ENCODE results near the gene TXNRD1. TPM values are rescaled to one million over a fixed set of nuclear protein-coding genes. Genes with fewer than 3 reads are reported as not detected.
"Not testable (repeated sequence)": the region's sequence is repeated elsewhere in the genome, so short reads cannot be mapped to it uniquely, and the experiment has no call there.

Gene TXNRD1
- total RNA-seq, 1 donor from 2014 or later, result 360 TPM

DNA sequence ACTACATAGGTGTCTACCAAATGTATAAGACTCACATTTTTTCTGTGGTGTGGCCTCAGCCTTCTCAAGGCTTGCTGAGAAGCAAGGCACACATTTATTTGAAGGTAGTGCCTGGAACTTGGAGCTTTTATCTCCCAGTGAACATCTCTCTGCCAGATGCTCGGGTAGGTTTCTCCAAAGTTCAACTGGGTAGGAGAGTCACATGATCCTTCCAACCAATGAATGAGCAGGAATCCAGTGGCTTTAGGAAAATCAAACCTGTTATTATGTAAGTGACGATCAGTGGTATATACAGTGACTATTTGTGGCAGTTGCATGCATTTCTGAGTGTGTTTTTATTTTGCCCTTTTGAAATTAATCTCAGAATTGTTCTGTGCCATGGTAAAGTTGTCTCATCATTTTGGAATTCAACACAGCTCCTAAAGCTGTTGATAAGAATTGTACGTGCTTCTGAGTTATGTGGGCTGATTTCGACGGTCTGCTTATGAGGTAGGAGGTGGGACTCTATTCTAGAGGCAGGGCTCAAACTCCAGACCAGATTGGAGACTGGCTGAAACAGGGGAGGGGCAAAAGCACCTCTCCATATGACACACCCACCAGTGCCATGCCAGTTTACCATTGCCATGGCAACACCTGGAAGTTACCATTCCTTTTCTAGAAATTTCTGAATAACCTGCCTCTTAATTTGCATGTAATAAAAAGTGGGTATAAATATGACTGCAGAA, 145.6 kb downstream of the TXNRD1 start:
- peak in 1 of 2 donors; percentile 38 for DNase-seq (ENCODE audit: low read depth in 2 of 2)

DNA sequence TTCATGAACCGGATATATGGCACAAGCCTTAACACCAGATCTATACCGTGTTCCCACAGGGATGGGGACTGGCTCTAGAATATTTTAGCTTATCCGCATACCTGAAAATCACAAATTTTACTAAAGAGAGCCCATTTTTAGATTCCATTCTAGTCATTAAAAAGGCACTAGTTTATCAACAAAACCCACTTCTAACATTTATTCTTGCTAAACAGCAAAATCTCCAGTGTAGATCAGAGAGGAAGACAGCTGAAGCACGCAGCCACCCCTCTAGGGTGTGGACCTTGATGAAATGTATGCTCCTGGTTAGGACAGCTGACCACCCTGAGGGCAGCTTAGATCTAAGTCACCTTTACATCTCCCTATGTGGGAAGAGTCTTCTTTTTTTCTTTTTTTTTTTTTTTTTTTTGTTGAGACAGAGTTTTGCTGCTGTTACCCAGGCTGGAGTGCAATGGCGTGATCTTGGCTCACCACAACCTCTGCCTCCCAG, 150.4 kb downstream of the TXNRD1 start:
- no peak for DNase-seq (ENCODE audit: low read depth in 2 of 2)

DNA sequence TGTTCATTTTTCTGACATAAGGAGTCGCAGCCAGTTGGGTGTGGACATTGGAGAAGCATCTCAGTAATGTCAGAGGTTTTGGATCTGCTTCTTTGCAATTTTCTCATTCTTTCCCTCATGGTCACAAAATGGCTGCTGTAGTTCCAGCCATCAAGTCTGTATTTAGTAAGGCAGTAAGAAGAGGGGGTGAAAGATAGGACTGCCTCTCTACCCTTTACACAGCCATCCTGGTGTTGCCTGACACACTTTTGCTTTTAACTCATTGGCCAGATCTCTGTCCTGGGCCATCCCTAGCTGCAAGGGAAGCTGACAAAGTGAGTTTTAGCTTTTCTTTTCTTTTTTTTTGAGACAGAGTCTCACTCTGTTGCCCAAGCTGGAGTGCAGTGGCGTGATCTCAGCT, 154.1 kb downstream of the TXNRD1 start:
- DNase-seq (ENCODE audit: low read depth in 2 of 2), result no peak

DNA sequence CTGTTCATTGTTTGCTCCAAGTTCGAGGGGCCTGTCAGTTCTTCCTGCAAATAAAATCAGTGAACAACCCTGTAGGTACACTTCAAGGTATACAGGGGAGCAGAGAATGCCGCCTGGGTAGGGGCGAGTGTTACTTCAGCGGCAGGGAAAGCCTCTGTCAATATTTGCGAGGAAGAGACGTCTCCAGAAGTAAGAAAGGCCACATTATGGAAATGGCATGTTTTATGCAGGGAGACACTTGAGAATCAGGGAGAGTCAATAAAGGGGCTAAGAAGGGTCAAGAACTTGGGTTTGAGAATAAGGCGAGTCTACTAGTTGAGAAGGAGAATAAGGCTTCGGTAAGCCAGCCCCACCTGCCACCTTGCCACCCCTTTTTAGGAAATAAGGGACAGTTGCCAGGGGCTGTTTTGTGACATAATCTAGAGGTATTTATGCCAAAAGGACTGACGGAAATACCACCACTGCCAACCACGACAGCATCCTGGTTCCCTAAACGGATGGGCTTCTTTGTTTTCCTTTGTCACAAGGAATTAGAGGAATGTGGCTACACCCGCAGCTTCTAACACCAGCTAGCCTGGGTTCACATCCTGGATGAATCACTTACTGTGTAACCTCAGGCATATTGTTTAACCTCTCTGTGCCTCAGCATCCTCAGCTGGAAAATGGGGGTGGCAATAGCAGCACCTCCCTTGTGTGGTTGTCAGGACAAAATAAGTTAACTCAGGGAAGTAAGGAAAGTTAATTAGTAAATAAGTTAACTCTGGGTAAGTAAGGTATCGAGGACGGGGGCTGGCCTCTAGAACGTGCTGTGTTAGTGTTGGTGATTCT, 155.7 kb downstream of the TXNRD1 start:
- peak; percentile 74 to 79 for DNase-seq (ENCODE audit: low read depth in 2 of 2)

DNA sequence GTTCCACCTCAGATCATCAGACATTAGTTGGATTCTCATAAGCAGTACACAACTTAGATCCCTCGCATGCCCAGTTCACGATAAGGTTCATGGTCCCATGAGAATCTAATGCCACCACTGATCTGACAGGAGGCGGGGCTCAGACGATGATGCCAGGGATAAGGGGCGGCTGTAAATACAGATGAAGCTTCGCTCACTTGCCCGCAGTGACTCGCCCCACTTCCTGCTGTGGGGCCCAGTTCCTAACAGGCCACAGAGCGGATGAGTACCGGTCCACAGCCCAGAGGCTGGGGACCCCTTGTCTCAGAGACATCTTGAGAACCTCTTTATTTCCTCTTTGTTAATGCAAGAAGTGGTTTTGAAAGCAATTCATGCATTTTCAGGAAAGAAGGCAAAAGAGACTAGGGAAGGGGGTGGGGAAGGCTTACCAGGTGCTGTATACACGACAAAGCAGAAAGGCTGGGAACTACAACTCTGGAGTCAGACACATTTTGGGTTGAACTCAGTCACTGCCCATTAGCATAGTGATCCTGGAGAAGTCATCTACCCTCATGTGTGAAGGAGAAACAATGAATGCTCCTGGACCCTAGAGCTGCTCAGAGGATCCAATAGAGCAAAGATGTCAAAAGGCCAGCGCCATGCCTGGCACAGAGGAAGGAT, 156.6 kb downstream of the TXNRD1 start:
- peak in 1 of 2 donors; percentile 36 for DNase-seq (ENCODE audit: low read depth in 2 of 2)

DNA sequence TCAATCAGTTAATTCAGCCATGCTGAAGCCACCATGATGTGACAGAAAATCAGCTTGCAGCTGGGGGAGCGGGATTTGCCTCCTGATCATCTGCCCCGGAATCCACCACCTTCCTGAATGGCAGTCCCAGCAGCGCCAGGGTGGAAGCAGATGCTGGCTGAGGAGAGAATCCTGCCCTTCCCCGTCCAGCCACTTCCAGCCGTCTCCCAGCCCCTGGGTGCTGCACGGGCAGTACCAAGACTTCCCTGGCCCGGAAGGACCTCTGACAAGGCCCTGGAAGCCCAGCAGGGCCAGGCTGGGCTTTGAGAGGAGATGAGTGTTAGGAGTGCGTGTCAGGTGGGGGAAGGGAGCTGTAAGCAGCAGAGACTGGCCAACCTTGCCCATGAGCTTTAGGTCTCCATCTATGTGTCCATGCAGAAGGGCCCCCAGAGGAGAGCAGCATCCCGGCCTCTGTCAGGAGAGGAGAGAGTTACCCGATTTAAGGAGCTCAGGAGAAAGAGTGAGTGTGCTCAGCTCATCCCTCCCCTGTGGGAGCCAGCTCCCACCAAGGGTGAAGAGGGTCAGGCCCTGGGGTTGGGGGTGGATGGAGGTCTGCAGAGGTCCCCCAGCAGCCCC, 157.2 kb downstream of the TXNRD1 start:
- DNase-seq (ENCODE audit: low read depth in 2 of 2), result no peak

DNA sequence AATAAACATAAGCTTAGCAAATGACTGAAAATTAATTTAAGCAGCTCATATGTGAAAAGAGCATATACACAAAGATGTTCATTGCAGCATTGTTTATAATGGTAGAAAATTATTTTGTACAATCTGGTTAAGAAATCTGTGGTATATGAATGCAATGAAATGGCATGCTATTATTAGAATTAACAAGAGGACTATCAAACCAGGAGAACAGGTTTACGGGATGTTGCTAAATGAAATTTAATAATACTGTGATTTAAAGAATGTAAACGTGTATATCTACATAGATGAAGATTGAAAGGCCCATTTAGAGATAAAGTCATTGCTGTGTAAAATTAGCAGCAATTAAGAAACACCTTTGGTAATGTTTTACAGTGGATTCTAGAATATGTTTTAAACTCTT, 158.5 kb downstream of the TXNRD1 start:
- no peak for DNase-seq (ENCODE audit: low read depth in 2 of 2)

DNA sequence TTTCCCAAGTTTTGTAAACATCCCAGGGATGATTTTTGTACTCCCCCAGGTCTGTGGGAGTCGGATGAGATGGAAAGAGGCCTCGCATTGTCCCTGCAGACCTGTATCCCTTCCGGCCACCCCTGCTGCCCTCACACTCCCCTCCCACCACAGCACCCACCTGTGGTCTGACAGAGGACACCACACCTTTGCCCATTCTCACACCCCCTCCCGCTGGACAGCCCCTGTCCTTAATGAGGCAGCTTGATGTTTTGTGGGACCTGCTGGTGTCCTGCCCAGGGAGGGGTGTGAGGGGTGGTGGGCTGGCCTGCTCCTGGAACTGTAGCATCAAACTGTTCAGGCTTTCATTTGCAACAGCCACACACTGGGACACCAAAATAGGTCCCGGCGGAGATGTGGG, 159.2 kb downstream of the TXNRD1 start:
- DNase-seq (ENCODE audit: low read depth in 2 of 2), result no peak

DNA sequence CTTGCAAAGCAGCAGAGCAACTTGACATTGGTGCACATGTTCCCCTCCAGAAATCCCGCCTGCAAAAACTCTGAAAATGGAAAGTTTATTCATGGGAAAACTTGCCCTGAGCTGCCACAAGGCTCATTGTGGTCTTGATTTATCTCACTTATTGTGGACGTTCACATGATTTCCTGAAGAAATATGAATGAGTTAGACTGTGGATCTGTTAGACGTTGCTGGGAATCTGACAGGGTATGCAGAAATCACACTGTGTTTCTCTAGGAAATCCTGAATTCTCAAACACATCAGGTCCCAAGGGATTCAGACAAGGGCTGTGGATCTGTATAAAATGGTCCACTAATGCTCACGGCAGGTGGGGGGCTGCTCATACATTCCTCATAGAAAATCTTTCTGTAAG, 160.2 kb downstream of the TXNRD1 start:
- peak in 1 of 2 donors; percentile 30 for DNase-seq (ENCODE audit: low read depth in 2 of 2)

DNA sequence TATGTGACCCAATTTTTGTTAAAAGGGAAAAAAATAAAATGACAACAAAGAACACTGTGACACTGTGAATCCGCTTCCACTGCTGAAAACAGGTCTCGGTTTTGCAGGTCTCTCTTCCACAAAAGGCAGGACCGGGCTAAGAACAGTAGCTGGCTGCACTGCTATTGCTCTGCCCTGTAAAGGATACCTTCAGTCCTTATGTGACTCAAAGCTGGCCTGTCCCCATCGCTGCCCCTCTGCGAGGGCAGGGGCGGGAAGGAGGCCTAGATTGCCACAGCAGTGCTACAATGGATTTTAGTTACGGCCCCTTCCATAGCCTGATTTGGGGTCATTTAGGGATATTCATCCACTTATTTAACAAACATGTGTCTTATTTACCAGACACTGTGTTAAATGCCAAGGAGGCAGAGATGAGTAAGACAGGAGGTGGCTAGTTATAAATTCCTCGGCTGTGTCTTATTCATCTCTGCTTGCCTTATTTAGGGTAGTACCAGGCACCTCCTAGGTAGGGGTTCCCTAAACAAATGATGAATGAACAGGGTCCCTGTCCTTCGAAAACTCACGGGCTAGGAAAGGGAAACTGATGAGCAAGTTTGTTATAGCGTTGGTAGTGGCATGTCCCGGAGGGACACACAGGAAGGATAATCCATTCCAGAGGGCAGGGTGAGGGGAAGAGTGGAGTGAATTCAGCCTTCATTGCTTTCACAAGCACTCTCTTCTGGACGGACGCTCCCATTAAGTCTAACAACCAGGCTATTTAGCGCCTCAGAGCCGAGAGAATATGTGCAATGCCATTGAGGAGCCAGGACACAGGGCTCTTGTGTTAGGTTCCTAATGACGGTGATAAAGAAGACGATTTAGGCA, 161.3 kb downstream of the TXNRD1 start:
- DNase-seq (ENCODE audit: low read depth in 2 of 2), result no peak

DNA sequence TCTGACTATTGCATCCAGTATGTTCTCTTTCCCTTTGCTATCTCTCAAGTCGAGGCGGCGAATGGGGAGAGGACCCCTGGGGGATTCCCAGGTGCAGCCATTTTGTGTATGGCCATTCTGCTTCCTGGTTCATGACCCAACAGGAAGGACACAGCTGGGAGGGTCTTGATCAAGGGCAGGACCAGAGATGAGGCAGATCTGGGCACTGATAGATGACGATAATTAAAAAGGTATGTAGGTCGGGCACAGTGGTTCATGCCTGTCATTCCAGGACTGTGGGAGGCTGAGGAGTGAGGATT, 161.9 kb downstream of the TXNRD1 start:
- no peak for DNase-seq (ENCODE audit: low read depth in 2 of 2)

DNA sequence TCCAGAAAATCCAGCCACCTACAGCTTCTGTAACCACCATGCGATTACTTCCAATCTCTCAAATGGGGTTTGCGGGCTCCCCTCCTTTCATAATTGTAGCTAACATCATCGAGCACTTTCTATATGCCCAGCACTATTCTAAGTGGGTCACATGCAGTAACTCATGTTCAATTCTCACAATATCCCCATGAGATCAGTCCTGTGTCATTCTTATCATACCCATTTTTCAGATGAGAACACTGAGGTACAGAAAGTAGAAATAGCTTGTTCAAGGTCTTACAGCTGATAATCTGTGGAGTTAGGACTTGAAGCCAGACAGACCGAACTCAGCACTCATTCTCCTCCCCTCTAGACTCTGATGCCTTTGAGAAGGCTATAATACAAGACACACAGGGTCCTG, 162.8 kb downstream of the TXNRD1 start:
- DNase-seq (ENCODE audit: low read depth in 2 of 2), result no peak

DNA sequence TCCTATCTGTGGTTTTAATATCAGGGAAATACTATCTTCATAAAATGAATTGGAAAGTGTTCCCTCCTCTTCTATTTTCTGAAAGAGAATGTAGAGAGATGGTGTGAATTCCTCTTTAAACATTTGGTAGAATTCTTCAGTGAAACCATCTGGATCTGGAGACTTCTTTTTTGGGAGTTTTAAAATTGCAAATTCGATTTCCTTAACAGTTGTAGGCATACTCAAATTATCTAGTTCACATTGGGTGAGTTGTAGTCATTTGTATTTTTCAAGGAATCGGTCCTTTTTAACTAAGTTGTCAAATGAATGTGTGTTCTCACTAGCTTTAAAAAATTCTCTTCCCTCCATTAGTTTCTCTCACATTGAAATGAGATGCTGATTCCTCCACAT, 165.8 kb downstream of the TXNRD1 start:
- DNase-seq (ENCODE audit: low read depth in 2 of 2), result no peak

DNA sequence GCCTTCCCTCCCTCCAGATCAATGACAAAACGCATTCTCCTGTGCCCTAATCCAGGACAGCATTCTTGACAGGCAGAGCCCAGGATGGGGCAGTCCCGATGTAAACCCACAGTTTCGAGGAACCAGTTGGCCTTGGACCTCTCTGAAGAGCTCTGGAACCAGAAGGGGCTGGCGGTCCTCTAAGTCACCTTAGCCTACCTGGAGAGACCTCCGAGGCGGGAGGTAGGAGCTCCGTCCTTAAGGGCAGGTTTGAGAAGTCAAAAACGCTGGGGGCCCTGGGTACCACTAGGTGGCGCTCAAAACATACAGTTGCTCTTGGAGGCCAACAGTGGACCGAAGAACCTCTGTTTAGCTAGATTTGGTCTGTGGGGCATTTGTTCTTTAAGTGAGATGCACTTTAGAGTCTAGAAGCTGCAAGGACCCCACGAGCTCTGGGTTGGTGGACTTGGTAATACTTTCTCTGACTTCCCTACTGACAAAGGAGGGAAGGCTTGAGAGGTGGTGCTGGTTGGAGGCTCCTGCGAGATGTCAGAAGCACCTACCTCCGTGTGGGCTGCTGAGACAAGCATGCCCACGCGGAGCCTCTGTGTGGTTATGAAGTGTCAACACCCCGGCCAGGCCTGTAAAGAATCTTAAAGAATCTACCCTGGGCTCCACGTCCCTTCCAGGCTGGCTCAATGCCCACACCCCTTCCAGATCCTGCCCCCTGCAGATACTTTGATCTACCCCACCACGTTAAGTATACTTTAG, 166.3 kb downstream of the TXNRD1 start:
- DNase-seq (ENCODE audit: low read depth in 2 of 2), result peak; percentile 60 to 79

DNA sequence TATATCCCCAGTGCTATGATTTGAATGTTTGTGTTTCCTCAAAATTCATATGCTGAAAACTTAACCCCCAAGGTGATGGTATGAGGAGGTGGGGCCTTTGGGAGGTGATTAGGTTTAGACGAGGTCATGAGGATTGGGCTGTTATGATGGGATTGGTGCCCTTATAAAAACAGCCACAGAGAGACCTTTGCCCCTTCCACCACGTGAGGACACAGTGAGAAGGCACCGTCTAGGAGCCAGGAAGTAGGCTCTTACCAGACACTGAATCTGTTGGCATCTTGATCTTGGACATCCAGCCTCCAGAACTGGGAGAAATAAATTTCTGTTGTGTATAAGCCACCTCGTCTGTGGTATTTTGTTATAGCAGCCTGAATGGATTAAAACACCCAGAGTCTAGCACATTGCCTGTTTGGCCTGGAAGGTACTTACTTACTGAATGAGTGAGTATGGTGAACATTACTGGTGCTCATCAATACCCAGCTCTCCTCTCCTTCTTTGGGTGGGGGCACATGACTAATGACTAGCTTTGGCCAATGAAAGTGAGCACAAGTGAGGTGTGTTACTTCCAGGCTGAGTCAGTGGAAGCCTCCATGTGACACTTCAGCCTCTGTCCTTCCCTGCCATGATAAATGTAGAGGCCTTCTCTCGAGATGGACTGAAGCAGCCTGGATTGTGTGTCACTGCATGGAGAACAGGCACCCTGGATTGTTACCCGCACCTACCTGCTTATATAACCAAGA, 168.7 kb downstream of the TXNRD1 start:
- no peak for DNase-seq (ENCODE audit: low read depth in 2 of 2)

DNA sequence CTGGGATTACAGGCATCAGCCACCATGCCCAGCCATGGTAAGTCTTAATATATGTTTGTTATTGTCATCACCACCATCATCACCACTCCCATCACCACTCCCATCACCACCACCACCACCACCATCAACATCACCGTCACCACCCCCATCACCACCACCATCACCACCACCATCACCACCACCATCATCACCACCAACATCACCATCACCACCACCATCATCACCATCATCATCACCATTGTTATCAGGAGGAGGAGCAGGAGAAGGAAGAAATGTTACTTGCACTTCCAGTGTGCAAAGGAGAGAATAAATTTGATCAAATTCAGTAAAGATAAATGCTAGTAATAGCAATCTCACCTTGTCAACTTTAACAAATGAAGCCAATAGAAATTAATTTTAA, 169.9 kb downstream of the TXNRD1 start:
- DNase-seq (ENCODE audit: low read depth in 2 of 2), result no peak

DNA sequence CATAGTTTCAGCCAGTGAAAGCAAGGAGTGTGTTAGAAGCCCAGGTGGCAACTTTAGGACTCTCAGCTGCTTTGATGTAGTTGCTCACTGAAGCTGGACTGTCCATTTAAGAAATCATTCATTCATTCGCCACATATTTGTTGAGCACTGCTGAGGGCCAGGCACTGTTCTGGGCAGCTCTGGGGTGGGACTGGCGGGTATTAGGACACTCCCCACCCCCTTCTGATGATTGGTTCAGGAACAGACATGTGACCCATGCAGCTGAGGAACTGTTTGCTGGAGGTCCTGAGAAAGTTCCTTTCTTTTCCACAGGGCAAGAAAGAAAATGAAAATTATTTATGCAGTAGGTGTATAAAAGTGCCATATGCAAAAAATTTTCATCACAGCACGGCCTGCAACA, 170.9 kb downstream of the TXNRD1 start:
- no peak for DNase-seq (ENCODE audit: low read depth in 2 of 2)

DNA sequence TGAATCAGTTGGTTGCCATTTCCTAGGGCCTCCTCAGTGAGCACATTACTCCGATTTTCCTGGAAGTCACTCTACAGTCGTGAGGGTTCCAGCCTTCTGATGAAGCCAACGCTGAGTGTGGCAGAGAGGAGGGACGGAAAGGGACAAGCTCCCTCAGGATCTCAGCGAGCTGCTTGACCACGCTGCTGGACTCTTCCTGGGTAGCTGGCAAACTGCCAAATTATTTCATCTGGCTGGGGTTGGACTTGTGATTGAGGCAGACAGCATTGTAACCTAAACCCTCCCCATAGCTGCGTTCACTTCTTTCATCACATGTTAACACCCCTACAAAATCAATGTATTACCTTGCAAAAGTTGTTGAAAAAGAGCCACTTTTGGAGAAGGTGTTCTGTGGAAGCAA, 171.6 kb downstream of the TXNRD1 start:
- peak in 1 of 2 donors; percentile 33 for DNase-seq (ENCODE audit: low read depth in 2 of 2)

DNA sequence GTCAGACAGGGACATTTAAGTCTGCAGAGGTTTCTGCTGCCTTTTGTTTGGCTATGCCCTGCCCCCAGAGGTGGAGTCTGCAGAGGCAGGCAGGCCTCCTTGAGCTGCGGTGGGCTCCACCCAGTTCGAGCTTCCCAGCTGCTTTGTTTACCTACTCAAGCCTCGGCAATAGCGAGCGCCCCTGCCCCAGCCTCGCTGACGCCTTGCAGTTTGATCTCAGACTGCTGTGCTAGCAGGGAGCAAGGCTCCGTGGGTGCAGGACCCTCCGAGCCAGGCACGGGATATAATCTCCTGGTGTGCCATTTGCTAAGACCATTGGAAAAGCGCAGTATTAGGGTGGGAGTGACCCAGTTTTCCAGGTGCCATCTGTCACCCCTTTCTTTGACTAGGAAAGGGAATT, 178.5 kb downstream of the TXNRD1 start:
- DNase-seq (ENCODE audit: low read depth in 2 of 2), result not testable (repeated sequence)
